Neural cell (in vitro differentiated cells): ENCODE measurements around the gene AGTRAP.

Experiments used
- CTCF ChIP-seq: fragments of 450-650 bp; IDR thresholded peaks from 2 replicates; pipeline ENCODE4 v1.5.1; 2014; ENCODE audit warnings: antibody characterized with exemption, mild to moderate bottlenecking, moderate library complexity; ENCODE audit not compliant: poor library complexity, severe bottlenecking
- EP300 ChIP-seq: fragments of 450-650 bp; conservative IDR thresholded peaks from 2 replicates; pipeline ENCODE4 v1.6.1; 2014; ENCODE audit warnings: antibody characterized with exemption, mild to moderate bottlenecking, moderate library complexity; ENCODE audit not compliant: poor library complexity, severe bottlenecking
- EZH2 ChIP-seq: fragments of 200-600, 300-800 bp; shearing (Covaris generic), sonication (generic); IDR thresholded peaks from 2 replicates; pipeline ENCODE4 v1.6.1; 2014; ENCODE audit warnings: antibody characterized with exemption, low read length, borderline replicate concordance, mild to moderate bottlenecking; ENCODE audit not compliant: insufficient read depth, poor library complexity, severe bottlenecking
- MXI1 ChIP-seq: fragments of 450-650 bp; conservative IDR thresholded peaks from 2 replicates; pipeline ENCODE4 v1.6.1; 2014; ENCODE audit warnings: antibody characterized with exemption, mild to moderate bottlenecking; ENCODE audit not compliant: poor library complexity, severe bottlenecking
- POLR2AphosphoS5 ChIP-seq: IDR thresholded peaks from 2 replicates; pipeline ENCODE4 v1.6.1; 2012
- RAD21 ChIP-seq: fragments of 450-650 bp; conservative IDR thresholded peaks from 2 replicates; pipeline ENCODE4 v1.6.1; 2014; ENCODE audit warnings: antibody characterized with exemption, mild to moderate bottlenecking, moderate library complexity
- REST ChIP-seq: IDR thresholded peaks from 2 replicates; pipeline ENCODE4 v1.6.1; 2012; ENCODE audit warnings: borderline replicate concordance
- SMC3 ChIP-seq: fragments of 450-650 bp; conservative IDR thresholded peaks from 2 replicates; pipeline ENCODE4 v1.6.1; 2014; ENCODE audit warnings: antibody characterized with exemption, mild to moderate bottlenecking, moderate library complexity; ENCODE audit not compliant: poor library complexity

DNA sequence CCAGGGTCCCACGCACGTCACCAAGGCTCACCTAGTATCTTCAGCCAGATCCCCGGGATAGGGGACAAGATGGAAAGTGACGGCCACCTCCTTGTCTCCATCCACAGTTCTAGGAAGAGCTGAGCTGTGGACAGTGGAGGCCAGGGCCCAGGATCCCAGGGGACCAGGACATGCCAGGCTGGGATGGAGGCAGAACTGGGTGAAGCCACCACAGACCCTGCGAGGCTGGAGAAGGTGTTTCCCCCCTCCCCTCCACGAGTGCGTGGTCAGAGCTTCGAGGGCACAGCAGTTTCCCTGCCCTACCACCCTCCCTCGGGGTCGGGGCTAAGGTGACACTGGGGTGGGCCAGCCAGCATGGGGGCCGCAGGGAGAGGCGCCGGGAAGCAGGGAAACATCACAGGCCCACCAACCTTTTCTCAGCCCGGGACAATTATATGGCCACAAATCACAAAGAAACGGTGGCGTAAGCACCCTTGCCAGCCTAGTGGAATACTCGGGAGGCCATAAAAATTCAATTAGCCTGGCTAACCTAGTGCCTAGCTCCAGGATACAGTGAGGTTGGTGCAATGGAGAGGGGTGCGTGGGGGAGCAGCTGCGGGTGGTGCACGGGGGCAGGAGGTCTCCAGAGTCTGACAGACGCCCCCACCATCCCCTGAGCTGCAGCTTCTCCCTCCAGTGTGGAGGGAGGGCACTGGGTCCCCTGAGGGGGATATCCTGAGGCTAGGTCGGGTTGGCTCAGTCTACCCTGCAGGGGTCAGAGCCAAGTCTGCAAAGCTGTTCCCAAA lies 31.1 kb upstream of the AGTRAP start:
- TF ChIP-seq EZH2 = no peak
- TF ChIP-seq CTCF = no peak
- TF ChIP-seq RAD21 = no peak
- TF ChIP-seq MXI1 = no peak
- no peak for TF ChIP-seq POLR2AphosphoS5
- TF ChIP-seq REST = no peak
- no peak for TF ChIP-seq SMC3
- TF ChIP-seq EP300 = no peak
